ENCODE results near the gene SAMD5.

Gene SAMD5

DNA sequence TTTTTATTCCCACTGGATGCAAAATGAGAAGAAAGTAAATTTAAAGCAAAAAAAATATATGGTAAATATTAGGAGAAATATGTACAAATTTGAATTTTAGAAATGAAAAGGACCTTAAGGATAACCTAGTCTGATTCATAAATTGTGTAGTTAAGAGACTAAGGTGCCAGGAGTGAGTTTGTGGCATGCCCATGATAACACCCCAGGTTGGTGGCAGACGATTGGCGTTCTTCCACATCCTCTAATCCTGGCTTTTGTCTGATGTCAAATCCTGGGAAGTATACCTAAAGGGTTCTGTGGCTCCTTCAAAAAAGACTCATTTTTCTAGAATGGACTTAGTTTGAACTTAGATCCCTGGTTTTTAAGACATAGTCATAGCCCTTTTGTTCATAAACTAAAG, 62.2 kb downstream of the SAMD5 start:
- DNase-seq, result no peak

DNA sequence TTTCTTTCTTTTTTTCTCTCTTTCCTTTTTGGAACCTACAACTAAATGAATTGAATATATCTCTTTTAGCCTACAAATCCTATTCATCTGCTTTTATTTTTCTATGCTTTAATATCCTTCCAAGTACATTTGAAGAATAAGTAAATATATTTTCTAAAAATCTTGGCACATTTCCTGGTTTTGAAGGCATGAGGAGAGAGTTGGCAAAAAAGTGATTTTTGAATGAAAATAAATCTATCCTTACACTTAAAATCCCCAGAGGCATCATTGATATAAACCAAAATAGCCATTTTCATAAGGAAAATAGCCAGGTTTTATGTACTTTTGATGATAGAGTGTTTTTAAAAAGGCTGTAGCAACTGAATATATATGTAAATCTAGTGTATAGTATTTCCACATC, 69.0 kb downstream of the SAMD5 start:
- no peak for DNase-seq

DNA sequence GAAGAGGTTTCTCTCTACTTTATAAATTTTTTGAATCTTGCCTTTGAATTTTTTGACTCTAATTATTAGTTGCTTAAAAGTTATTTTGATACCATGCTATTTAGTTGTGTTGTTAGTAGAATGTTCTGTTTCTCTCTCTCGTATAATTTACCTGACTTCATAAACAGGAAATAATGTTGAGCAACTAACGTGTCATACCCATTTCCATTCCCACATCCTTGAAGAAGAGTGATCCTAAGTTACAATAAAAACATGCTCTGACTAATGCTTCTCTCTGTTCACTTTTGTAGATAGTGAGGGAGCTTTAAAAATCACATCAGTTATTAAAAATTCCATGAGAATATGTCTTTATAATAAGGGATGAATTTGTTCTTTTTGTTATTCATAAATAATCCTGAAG, 69.7 kb downstream of the SAMD5 start:
- DNase-seq, result no peak

DNA sequence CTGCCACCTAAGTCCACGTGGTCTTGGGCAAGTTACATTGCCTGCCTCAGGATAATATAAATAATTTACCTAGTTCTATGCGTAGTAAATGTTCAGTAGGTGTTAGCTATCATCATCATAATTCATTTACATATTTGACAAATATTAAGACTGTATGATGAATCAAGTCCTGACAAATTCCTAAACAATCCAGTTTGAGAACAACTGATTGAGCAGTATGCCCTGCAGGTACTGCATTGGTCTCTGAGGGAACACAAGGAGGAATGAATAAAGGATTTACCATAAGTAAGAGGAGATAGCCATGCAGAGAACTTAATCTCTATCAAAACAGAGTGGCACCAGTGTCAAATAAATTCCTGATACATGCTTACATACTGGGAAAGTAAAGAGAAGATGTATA, 70.4 kb downstream of the SAMD5 start:
- DNase-seq, result no peak

DNA sequence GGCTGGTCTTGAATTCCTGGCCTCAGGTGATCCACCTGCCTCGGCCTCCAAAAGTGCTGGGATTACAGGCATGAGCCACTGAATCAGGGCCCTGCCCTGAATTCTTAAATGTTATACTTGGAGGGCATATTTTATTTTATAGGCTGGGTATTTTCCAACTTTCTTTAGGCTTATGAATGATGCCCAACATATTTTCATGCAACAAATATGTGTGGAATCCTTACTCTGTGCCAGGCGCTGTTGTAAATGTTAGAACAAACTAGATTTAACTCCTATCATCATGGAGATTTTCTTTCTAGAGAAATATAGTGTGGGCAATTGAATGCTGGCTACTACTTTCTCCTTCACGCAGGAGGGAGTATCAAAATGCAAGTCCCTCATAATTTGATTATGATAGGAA, 71.2 kb downstream of the SAMD5 start:
- DNase-seq, result no peak

DNA sequence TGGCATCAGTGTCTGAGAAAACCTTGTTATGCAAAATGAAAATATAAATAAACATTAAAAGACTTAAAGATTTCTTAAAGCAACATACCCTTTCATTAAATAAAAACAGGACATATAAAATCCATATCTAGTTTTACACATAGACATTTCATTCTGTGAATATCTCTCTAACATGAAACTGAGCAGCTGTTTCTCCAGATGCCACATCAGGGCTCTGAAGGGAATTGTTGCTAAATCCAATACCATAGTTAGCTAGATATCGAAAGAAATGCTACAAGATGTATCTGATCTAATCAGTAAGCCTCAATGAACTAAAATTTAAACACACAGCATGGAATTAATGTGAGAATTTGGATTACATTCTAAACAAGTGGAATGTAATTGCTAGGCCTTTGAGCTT, 74.5 kb downstream of the SAMD5 start:
- DNase-seq, result no peak

DNA sequence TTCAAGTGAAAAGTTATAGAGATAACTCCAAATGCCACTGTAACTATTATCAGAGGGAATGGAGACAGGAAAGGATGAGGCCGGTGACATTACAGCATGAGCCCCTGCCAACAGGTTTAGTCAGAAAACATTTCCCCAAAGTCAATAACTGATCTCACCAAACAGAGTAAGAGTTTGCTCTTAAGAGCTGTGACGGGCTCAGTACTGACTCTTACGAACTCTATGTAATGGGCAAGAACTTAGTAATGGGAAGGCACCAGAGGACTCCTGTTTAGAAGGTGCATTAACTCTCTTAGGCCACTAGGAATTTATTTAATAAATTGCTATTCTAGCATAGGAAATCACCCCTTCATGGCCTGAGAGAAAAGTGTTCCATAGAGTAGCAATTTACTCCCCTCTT, 76.8 kb downstream of the SAMD5 start:
- DNase-seq, result no peak

DNA sequence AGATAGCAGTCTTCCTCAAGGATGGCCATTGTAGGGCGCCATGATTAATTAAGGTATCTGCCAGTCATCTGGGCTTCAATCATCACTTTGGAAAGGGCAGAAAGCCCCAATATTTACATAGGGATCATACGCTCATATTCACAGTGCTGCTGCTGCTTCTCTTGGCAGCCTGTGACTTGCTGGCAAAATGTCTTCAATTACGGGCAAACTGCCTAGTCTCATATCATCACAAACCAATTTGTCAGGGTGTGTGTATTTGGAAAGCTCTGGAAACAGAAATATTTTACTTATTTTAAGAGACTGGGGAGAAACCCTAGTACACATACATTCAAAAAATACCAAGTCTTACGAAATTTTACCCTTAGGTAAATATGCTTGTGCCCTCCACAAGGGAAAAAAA, 77.6 kb downstream of the SAMD5 start:
- DNase-seq, result peak in 1 of 2 experiments; percentile 11

DNA sequence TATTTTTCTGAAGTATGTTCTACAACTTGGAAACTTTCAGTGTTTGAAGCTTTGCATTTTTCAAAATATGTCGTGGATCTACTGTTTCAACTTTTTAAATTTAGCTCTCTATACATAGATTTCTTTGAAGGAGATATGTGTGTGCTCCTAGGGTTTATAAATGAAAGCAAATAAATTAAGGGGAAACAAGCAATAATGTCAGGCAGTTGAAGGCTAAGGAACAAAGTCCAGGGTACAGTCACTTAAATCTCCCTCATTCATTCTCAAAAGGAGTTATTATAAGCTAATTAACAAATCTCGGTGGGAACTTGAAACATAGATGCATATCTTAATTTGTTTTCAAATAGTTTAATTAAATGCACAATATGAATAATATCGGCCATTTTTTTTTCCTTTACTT, 79.4 kb downstream of the SAMD5 start:
- no peak for DNase-seq

DNA sequence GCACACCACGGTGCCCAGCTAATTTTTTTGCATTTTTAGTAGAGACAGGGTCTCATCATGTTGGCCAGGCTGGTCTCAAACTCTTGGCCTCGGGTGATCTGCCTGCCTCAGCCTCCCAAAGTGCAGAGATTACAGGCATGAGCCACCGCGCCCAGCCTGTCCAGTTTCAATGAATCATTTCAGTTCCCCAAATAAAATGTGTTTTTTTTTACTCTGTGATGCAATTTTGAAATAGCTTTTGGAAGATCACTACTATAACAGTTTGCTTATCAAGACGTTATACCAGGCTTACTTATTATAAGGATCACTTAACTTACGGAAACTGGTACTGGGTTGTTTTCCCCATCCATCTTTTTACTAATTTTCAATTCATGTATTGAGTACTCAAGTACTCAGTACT, 80.0 kb downstream of the SAMD5 start:
- DNase-seq, result no peak

DNA sequence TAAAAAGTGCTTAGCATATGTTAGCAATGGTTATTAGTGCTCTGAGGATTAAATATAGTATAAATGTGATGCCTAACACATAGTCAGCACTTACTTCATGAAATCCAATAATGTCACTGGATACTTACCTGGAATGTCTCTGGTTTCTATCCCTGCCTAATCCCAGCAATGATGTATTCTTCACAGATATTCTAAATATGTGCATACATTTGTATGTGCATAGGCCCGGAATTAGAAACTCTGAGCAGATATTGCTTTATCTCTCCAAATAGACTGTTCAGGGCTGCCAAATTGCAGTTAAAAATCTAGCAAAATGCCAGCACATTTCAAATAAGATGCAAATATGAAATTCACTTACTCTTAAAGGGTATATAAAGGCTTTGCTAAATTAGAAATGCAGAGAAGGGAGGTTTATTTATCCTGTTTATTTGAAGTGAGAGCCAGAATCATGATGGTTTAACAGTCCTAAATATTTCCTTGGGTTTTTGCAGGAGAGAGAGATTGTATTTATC, 81.3 kb downstream of the SAMD5 start:
- no peak for DNase-seq

DNA sequence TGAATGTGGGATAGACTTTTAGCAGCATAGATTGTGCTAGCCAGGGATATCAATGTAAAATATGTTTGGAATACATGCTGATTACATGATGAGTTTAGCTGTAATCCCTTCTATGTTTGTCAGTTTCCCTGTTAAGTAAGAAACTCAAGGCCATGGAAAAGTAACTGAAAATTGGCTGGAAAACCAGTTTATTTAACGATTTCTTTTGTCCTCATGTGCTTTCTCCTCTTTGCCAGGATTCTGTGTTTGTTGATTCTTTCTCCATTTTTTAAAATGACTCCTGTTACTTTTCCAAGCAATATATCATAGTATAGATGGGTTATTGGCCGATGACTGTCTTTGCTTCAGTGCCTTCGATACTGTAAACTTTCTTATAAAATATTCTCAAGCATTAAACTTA, 87.5 kb downstream of the SAMD5 start:
- DNase-seq, result no peak

DNA sequence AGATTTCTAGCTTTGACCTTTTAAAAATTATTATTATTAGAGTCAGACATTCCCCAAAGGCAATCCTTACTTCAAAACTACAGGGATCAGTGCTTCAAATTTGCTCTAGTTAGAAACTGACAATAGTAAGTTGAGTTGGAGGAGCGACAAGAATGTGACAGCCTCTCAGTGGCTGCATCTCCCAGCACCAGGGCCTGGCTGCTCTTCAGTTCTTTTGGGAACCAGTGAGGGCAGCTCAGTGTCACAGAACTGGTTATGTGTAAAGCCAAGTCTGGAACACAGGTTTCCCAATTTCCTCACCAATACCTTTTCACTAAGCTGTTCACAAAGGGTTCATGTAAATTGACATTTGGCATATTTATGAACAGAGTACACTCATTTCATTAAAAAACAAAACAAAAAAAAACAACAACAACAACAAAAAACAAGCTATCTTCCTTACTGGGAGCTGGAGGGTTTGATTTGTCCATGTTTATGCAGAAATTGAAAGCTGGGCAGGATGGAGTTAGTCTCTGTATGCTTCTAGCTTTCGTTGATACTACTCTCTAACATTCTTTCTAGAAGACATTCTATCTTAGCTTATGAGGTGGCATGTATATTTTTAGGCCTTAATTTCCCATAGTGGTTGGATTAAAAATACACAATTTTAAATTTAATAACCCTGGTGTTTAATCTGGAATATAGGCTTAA, 95.0 kb downstream of the SAMD5 start:
- DNase-seq, result no peak

DNA sequence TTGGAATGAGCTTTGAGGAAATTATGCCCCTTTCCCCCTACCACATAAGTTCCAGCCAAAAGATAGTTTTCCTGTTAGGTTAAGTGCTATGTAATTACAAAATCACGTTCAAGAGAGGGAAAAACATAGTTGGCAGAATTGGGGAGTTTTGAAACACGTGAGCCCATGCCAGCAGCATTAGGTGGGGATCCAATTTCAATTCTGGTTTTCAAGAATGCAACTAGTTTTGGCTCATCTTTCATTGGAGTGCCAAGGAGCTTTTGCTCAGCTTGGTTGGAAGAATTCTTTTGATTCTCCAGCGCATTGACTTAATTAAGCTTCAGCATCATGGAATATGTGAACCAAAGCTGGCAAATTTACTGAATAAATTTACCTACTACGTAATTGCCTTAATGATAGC, 95.9 kb downstream of the SAMD5 start:
- no peak for DNase-seq

DNA sequence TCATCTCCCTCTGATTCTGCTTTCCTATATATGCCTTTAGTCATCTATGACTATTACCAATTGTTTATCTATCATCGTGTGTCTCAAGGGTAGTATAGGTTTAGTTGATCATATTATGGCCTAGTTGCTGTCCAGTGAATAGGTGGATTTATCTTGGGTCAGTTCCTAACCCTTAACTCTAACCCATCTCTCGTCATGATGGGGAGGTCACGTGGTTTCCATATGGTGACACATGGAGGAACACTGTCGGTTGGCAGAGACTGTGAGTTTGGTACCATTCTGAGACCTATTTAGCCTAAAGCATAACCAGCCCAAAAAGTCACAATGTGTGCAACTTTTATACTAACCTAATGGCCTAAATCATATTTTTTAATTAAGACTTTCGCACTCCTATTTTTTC, 103.5 kb downstream of the SAMD5 start:
- no peak for DNase-seq

DNA sequence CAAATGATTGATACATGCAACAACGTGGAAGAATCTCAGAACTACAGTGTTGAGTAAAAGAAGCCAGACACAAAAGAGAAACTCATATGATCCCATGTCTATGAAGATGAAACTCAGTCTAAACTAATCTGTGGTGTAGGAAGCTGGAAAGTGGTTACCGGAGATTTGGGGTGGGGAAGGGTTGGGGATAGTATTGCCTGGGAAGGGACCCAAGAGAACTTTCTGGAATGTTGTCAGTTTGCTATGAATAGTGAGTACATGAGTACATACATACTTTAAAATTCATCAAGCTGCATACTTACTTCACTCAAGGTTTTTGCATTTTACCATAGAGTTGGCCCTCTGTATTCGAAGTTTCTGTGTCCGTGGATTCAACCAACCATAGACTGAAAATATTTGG, 106.0 kb downstream of the SAMD5 start:
- DNase-seq, result no peak

DNA sequence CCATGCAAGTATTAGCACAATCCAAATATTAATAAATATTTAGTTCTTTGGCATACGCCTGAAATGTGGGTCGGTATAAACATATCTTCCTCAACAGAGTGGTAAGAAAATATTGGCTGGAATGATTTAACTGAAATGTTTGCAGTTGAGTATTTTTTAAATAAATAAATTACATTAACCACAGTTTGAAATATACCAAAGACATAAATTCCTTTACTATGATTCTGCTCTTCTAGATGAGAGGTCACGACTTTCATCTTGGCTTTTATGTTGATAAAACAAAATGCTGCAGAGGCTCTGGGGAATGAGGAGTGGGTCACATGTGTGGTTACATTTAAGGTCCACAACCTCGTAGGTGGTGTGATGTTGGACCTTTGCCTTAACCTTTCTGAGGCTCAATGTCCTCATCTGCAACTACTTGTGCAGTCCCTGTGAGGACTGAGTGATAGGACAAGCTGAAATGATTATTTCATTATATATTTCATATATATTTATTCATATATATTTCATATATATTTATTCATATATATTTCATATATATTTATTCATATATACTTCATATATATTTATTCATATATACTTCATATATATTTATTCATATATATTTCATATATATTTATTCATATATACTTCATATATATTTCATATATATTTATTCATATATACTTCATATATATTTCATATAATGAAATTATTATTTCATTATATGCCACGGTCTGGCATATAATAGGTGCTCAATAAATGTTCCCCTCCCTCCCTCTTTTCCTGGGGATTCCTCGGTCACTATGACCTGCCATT, 107.4 kb downstream of the SAMD5 start:
- DNase-seq, result no peak

DNA sequence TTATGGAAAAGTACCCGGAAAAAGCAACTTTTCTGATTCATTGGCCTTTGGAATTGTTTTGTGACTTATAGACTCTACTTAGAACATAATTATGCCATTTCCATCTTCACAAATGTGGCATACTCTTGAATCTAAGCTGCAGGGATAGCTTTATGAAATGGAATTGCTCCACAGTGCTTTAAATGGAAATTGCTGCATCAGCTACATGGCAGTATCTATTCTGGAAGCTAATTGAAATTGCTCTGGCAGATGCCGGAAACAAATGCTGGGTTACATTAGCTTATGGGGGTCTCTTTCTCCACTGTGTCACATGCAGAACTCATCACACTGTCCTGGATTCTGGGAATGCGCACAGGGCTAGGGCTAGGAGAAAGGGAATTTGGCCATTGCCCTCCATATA, 108.9 kb downstream of the SAMD5 start:
- no peak for DNase-seq

DNA sequence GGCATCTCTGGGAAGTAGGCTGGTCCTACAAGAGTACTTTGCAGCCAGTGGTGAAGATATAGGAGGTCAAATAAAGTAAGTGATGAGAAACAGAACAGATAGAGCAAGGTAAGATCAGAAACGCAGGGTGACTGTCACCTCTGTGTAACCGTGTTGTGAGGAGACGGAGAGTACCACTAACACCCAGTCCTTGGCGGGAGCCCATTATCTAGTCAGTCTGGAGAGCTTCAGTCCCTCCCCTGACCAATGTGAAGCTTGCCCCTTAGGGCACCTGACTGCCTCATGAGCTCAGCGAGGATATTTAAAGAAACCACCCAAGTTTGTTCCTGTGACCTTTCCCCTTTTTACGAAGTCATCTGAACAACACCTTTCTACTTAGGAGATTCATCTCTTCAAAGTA, 110.0 kb downstream of the SAMD5 start:
- no peak for DNase-seq

DNA sequence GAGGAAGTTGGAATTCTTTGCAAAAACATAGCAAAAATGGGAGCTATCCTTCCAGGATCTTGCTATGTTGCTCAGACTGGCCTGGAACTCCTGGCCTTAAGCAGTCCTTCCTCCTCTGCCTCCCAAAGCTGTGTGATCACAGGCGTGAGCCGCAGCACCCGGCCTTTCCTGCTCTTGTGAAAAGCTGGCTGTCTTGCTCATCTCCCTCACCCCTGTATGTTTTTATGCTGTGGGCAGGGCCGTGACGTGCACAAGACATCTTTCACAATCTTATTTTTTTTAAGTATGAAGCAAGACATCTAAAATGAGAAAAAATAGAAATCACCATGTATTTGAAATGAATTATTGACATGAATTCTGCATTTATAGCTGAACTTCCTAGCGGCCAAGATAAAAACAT, 110.4 kb downstream of the SAMD5 start:
- DNase-seq, result no peak
